ENCODE data around the gene MAP6.
A peak's percentile ranks its signal among the peaks of the same experiment; 100 is the strongest.

The MAP6 gene

DNA sequence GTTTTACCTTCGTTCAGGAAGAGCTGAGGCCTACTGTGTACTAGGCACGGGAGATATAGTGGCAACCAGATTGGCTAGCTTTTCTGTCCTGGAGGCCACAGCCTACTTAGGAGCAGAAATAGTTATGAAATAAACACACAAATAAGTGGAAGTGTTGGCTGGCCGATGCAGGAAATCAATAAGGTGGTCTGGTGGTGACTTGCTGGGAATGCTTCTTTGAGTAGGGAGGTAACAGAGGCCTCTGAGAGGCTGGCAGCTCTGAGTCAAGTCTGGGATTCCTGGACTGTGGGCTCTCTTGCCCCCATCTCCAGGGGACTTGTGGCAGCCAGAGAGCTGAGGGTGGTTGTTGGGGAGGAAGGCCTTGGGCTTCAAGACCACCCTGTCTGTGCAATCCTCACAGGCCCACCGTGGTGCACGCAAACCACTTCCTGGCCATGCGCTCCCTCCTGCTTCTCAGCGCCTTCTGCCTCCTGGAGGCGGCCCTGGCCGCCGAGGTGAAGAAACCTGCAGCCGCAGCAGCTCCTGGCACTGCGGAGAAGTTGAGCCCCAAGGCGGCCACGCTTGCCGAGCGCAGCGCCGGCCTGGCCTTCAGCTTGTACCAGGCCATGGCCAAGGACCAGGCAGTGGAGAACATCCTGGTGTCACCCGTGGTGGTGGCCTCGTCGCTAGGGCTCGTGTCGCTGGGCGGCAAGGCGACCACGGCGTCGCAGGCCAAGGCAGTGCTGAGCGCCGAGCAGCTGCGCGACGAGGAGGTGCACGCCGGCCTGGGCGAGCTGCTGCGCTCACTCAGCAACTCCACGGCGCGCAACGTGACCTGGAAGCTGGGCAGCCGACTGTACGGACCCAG is 102.7 kb downstream of the MAP6 start:
- DNase-seq = no peak

DNA sequence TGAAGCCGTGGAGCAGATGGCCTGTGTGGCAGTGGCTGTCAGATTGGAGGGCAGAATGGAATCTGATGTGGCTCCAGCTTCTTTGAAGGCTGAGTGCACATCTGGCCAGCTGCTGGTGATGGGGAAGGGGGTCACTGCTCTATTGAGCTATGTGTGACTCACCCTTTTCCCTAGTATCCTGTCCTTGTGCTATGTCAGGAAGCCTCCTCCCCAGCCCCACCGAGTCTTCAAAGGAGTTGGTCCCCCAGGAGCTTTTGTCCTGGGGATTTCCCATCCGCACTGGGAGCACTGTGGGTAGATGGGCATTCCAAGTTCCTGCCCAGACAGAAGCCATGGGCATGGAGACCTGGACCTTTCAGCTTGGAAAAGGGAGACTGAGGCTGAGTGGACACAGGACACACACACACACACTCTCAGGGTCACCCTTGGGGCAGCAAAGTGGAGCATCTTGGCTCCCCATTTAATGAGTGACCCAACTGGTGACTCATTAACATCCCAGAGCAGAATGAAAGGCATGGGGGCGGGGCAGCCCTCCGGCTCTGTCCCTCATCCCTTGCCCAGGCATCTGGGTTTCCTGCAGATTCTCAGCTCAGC is 103.5 kb downstream of the MAP6 start:
- DNase-seq = no peak

DNA sequence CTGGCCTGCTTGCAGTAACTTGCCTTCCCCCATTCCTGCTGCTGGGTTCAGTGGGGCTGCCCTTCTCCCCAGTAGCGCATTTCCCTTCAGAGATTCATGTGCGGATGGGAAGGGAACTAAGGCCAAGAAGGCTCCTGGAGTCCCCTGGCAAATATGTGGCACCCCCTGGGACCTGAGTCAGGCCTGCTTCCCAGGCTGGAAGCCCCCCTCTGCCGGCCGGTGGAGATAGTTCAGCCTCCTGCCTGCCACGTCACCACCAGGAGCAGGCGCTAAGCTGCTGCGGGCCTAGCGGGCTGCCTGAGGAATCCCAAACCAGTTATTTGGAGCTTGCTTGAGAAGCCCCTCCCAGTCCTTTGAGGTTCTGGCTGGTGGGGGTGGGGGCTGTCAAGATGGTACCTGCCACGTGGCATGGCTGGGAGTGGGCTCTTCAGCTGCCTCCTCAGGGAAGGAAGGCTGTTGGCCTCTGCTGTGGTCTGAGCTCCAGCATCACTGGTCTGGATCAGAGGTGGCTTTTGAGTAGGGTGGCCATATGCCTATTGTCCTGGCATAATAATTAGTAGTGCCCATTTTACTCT is 104.8 kb downstream of the MAP6 start:
- DNase-seq = no peak

DNA sequence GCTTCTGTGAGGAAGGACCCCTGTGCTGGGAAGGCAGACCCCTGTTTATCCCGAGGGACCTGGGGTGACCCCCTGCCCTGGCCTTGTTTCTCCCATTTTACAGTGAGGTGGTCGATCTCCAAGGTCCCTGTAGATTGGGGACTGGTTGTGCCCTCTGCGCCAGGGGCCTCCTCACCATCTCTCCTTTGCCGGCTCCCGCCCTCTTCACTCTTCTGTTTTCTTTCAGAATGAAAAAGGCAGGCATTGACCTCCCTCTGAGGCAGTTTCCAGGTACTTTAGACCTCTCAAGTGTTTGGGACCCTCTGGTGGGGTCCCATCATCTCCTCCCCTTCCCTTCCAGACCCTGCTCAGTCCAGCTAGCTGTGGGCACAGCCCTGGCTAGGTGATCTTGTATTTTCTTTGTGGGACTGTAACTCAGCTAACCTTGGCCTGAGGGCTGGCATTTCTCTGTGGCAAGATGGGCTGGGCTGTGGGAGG is 105.3 kb downstream of the MAP6 start:
- DNase-seq = no peak

DNA sequence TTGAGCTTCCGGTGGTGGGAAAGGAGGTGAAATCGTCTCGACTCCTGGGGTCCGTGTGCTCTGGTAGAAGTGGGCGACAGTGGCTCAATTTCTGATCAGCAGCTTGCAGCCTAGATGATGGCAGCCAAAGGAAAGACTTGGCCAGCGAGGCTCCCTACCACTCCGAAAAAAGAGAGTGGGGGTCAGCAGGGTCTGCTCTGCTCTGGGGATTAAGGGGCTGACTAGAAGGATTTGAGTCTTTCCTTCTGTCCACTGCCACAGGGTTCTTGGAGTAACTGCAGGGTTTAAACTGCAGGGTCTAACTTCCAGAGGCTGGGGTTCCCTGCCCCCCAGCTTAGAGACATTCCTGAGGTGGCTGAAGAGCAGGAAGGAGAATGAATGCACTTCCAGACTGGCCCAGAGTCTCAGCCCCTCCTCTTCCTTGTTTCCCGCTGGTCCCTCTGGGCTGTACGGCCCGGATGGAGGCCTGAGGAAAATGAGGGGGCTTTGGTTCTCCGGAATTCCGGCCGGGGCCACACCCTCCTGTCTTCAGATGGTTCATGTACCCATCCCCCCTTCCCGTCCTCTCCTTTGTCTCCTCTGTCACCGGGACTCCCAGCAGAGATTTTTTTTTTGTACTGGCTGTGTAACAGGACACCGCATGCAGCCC is 105.9 kb downstream of the MAP6 start:
- no peak for DNase-seq

DNA sequence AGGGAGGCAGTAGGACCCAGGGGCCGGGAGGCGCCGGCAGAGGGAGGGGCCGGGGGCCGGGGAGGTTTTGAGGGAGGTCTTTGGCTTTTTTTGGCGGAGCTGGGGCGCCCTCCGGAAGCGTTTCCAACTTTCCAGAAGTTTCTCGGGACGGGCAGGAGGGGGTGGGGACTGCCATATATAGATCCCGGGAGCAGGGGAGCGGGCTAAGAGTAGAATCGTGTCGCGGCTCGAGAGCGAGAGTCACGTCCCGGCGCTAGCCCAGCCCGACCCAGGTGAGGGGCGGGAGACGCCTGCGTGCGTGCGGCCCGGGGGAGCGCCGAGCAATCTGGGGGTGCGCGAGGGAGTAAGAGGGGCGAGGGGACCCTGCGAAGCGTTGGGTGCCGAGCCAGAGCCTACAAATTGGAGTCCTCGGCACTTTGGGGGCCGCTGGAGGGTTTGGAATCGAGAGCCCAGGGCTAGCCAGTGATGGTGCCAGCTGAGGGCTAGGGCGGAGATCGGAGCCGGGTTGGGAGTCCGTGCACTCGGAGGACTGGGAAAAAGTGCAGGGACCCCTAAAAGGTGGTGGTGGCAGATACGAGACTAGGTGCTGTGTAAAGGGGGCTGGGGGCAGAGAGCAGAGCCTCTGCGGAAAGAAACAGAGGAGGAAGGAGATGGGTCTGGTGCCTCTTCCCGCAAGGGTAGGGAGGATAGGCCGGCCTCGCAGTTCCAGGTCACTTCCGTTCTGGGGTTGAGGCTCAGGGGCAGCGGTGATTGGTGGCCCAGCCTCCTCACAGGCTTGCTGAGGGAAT is 106.6 kb downstream of the MAP6 start, which contains the start of gene SERPINH1:
TSS of gene SERPINH1 (plus strand) at position 206 of the 788 bp plus-strand sequence. CDS start 4,097 bp downstream, outside the sequence.
- peak; percentile 84 for DNase-seq

DNA sequence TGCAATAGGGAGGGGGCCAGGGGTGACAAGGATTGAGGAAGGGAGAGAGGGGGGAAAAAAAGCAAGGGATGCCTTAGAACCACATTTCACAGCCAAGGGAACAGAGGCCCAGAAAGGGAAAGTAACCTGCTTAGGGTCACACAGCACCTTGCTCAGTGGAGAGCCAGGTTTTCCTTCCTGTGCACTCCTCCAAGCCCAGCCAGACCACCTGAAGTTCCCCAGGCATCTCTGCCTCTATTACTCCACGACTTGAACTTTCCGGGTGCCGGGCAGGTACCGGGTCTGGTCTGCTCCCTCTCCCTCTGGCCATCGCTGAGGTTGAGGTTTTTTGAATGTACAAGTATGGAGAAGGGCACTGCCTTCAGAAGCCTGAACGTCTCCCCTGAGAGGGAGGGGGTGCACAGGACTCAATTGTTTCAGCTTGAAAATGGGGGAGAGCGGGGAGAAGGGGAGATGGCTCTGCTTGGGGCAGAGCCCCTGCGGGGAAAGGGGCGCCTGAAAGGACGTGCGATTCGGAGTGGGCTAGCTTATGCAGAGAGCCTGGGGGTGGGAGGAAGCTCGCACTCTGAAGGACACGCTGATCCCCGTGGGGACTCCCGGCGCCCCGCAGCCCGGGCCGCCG is 107.3 kb downstream of the MAP6 start:
- no peak for DNase-seq

DNA sequence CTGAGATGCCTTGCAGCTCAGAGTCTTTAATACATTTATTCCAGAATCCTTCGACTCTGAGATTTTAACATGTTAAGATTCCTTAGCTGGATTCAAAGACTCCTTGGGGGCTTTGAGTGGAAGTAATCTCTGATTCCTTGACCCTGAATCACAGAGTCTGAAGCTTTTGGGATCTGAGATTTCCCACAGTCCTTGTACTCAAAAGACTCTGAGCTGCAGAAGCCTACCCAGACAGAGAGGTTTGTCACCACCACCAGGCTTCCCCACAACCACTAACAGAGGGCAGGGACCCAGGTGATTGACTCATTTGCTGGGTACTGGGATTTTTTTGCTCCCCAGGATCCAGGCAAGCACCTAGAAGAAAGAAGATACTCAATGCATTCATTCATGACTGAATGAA is 108.2 kb downstream of the MAP6 start:
- no peak for DNase-seq

DNA sequence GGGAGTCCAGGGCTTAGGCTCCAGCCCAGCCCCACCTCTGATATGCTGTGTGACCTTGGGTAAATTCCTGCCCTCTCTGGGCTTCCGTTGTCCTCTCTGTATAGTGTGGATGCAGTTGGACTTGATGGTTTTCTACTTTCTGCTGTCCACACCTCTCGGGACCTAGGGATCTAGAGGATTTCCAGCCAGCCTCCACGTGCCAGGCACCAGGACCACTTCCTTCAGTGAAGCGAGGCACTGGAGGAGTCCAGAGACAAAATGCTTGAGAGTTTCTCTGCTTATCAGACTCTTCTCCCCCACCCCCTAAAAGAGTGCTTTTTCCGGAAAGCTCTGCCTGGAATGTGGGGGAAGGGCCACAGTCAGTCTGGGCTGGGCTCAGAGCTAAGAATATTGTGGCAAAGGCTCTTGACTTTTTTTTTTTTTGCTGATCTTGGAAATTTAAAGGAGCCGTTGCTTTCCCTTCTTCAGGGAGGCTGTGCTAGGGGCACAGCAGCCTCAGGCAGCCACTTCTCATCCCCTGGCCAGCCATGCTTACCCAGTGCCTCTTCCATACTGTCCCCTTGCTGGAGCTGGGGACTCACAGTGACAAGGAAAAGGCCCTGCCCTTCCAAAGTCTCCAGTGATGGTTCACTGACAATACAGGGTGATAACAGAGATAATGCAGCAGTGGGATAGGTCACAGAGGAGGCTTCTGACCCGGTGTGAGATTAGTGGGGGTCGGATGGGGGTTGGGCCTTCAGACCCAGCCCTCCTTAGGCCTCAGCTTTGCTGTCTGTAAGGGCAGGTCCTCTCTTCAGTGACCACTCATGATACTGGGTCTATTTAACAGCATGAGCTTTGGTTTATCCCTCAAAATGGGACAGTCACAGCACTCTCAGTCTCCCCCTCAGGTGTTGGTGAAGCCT is 109.6 kb downstream of the MAP6 start:
- no peak for DNase-seq

DNA sequence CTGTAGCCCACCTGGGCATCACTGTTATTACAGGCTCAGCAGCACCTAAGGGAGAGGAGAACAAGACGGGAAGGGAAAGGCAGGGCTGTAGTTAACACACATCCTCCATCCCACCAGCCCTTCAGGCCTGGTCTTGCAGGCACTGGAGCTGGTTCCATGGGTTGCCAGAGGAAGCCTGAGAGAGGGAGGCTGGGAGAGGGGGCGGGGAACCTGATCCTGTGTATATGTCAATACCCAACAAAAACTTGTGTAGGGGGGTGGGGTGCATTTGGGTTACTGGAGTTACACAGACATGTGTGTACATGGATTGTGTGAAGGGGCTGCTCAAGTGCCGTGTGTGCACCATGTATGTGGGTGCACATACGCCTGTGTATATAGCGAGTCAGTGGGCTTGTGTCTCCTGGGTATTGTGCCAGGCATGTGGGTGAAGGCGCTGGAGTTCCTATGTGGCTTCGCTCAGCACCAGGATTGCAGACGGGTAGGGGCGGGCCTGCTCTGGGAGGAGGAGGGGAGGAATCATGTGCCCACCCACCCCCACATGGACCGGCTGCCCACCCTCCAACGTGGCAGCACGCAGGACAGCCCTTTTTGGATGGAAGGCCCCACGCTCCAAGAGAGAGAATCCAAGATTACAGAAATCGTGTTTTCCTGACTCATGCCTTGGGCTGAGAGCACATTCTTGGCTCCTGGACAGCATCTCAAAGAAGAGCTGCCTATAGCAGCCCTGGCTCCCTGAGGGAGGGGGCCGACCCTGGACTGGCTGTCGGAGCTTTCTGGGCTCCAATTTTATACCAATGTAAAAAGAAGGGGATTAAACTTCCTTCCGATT is 111.0 kb downstream of the MAP6 start:
- DNase-seq = no peak

DNA sequence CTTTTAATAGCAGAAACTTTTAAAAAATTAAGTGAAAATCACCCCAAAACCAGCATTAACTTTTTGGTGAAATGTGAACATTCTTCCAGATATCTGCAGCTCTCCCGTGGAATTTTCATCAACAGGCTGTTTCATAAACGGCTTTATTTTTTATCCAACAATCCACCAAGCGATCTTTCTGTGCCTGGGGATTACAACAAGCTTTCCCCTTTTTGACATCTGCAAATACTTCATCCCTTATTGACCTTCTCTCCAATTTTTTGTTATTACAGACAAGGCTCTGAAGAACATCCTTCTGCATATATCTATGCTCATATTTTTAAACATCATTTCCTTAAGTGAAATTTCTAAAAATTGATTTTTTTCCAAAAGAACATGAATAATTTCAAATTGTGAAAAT is 112.6 kb downstream of the MAP6 start:
- DNase-seq = no peak

DNA sequence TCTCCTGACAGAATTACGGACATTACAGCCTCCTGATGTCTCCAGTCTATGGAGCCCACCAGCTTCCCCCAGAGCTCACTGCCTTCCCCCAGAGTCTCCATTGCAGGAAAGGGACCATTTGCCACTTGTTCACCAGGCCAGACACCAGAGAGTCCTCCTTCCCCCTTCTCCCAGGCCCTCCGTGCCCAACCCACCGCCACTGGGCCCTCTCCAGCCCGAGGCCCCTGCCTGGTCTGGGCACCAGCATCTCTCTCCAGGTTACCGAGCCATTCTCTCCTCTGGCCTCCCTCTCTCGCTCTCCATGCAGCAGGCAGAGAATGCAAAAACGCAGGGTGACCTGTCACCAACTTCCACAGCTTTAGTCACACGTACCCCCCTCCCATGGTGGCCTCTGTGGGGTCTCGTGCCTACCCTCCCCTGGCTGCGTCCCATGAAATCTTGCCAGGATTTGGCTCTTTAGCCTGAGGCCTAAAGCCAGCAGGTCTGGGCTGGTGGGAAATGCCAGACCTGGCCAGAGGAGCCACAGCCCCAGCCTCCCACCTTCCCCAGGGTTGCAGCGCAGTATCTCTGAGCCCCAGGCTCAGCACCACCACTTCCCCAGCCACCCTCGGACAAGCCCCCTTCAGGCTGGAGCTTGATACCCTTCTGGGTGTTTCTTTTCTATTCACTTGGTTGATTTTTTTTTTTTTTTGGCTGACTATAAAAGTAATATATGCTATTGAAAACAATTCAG is 113.6 kb downstream of the MAP6 start:
- no peak for DNase-seq

DNA sequence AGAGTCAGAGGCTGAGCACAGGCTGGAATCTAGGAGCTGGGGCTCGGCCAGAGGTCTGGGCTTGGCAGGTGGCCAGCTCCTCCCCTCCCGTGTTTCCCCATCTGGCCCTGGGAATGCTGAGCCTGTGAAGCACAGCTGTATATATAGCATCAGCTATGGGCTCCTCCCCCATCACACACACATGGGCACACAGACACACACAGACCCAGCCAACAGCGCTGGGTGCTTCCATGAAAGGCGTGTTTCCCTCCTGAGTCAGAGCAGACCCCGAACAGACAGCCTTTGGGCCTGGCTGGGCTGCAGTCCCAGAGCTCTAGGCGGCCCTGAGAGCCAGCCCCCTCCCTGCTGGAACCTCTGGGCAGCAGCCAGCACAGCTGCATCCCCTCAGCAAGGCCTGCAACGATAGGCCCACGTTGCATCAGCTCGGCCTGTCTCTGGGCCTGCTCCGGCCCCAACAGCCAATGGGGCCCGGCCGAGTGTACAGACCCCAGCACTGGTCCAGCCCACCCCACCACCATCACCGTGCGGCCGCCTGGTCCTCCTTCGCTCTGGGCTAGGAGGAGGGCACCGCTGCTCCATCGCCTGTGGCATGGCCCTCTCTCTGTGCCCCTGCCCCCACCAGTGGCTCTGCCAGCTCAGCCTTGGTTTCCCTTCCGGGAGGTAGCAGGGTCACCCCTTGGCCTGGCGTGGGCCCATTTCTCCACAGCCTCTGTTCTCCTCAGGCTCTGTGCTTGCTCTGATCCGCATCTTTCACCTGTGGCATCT is 114.4 kb downstream of the MAP6 start:
- no peak for DNase-seq

DNA sequence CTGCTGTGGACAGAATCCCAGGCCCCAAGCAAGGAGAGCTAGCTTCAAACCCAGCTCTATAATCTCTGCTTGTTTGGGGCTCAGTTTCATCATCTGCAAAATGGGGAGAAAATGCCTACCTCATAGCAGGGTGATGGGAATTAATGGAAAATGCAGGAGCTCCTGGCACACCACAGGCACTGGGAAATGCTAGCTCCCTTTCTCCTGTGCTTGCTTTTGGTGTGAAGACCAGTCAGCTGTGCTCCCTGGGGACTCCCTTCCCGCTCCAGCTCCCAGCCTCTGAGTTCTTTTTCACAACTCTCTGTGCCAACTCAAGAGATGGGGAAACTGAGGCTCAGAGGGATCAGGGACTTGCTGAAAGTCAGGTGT is 115.0 kb downstream of the MAP6 start:
- no peak for DNase-seq

DNA sequence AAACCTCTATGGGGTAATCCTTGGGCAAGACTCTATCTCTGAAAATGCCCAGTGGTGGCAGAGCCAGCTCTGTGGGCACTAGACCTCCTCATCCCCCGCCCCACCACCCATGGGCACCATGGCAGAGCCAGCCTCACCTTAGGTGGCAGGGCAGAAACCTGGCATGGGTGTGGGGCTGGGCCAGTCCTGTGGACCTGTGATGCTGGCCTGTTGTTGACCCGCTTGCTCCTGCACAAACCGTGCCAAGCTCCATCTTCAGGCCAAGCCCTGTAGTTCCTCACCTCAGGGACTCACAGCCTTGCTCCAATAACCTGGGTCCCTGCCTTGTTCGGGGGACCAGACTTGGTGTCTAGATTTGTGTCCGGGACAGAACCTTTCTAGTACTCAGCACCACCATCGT is 115.7 kb downstream of the MAP6 start:
- no peak for DNase-seq

DNA sequence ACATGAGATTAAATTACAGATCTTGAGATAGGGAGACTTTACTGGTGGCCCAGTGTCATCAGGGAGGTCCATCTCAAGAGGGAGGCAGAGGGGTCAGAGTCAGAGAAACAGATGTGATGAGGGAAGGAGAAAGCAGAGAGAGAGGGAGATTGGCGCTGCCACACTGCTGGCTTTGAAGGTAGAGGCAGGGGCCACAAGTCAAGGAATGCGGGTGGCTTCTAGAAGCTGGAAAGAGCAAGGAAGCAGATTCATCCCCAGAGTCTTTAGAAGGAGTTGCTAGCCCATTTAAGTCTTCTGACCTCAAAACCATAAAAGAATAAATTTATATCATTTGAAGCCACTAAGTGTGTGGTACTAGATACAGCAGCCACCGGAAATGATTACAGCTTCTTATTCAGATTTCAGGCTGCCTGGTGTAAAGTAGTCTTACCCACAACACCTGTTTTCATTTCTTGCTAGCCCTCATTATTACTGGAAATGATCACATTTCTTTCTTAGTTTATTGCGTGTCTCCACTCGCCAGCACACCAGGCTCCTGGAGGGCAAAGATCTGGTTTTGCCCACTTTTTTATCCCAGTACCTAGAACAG is 119.4 kb downstream of the MAP6 start:
- no peak for DNase-seq

DNA sequence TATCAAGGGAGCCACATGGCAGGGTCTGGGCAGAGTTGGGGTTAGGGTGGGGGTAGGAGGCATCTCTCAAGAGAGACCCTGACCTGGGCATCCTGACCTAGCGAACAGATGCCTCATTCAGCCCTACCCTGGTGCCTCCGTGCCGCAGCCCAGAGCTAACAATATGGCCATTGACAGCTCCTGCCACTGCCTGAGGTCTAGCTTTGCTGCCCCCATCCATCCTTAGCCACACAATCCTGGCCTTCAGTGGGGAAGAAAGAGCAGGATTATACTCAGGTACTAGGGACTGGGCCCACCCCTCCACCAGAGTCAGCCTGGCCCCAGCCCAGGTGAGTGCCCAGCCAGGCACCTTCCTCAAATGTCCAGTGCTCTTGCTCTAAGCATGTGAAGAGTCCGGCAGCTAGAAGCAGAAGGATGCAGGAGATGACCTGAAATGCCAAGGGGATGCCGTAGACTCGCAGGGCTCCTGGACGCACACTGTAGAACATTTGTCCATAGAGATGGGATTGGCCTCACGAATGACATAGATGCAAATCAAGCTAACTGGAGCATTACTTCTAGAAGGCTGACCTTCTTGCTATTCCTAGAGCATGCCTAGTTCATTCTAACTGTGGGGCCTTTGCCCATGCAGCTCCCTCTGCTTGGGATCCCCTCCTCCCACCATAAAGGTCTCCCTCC is 120.1 kb downstream of the MAP6 start:
- DNase-seq = no peak

DNA sequence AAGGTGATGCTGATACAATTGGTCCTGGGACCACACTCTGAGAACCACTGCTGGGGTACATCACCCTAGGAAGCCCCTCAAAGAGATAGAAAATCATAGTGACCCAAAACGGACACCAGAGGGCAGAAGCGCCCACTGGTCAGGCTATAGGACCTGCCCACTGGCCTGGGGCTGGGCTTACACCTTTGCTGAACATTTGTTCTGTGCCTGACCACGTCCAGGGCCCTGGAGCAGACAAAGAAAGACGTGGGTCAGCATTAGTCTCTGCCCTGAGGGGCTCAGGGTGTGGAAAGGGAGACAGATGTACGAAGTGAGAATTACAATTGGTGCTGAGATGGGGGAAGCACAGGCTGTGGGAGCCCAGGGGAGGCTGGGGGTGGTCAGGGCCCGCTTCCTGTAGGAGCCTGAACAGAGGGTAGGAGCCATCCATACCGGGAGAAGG is 121.2 kb downstream of the MAP6 start:
- DNase-seq = no peak
